Body of pancreas (tissue), 4 donors: ENCODE measurements around the gene CCDC47. TPM values are rescaled to one million over a fixed set of nuclear protein-coding genes. Genes with fewer than 3 reads are reported as not detected.

ENCODE experiments used
- ATAC-seq: fragments of 150-250 bp; one replicate; pipeline ENCODE4 v1.9.1; 2016
- DNase-seq, 4 donors: peaks; one replicate each; pipeline ENCODE4 v3.0.0-alpha.2; 2019
- H3K27ac ChIP-seq, 4 donors: fragments of 200-600 bp; sonication (generic); 1 replicate in 3 of 4; 2 replicates in 1 of 4; pipeline versions ENCODE4 v1.5.1 to v1.6.1; 2016 to 2019; ENCODE audit warnings: mild to moderate bottlenecking in 1 of 4, mixed read lengths in 1 of 4, moderate library complexity in 1 of 4
- H3K27me3 ChIP-seq, 2 donors: fragments of 200-600 bp; sonication (generic); one replicate each; pipeline ENCODE4 v1.6.0; 2016; ENCODE audit warnings: mild to moderate bottlenecking in 1 of 2
- H3K36me3 ChIP-seq, 2 donors: fragments of 200-600 bp; sonication (generic); replicated peaks in 1 of 2; 2 replicates each; pipeline ENCODE4 v1.5.1; 2016; ENCODE audit warnings: low read depth in 2 of 2; ENCODE audit not compliant: insufficient read depth in 1 of 2
- H3K4me1 ChIP-seq: fragments of 200-600 bp; sonication (generic); one replicate; pipeline ENCODE4 v1.6.0; 2016
- H3K4me3 ChIP-seq, 2 donors: fragments of 200-600 bp; sonication (generic); 1 replicate in 1 of 2; 2 replicates in 1 of 2; pipeline ENCODE4 v1.5.1; 2016 to 2019
- H3K9me3 ChIP-seq, 3 donors: fragments of 200-600 bp; sonication (generic); 1 replicate in 2 of 3; 2 replicates in 1 of 3; pipeline ENCODE4 v1.5.1; 2016
- POLR2A ChIP-seq, 3 donors: fragments of 450-650 bp; IDR thresholded peaks; one replicate each; pipeline ENCODE4 v1.6.1; 2016; ENCODE audit warnings: antibody characterized with exemption in 3 of 3, mild to moderate bottlenecking in 2 of 3
- WGBS, 2 donors: methylation state at CpG; one replicate each; pipeline ENCODE4 v1.1.5; 2017; 5-methylcytosine and 5-hydroxymethylcytosine counted together
- intact Hi-C: fragments of 100-400 bp; cut with DNase I; formaldehyde crosslinking; loops from one replicate; pipeline ENCODE4 v1.15.1; 2023
- total RNA-seq, 2 donors: library from RNA; depleted of rRNA; stranded (reverse); fragments of >200 nt; gene quantifications; one replicate each; pipeline ENCODE4 v1.1.0, GENCODE V29; 2016
- TF ChIP-seq, protein P1 (sequence below), 7 experiments: fragments of 450-650 bp in 4 of 7; fragments of 200-600 bp in 3 of 7; sonication (generic) in 3 of 7; IDR thresholded peaks; one replicate each; pipeline ENCODE4 v1.5.1; 2016 to 2019; ENCODE audit warnings: antibody characterized with exemption in 7 of 7

CCDC47 gene
- total RNA-seq, 2 donors from 2014 or later = 42.2 to 56.8 TPM

DNA sequence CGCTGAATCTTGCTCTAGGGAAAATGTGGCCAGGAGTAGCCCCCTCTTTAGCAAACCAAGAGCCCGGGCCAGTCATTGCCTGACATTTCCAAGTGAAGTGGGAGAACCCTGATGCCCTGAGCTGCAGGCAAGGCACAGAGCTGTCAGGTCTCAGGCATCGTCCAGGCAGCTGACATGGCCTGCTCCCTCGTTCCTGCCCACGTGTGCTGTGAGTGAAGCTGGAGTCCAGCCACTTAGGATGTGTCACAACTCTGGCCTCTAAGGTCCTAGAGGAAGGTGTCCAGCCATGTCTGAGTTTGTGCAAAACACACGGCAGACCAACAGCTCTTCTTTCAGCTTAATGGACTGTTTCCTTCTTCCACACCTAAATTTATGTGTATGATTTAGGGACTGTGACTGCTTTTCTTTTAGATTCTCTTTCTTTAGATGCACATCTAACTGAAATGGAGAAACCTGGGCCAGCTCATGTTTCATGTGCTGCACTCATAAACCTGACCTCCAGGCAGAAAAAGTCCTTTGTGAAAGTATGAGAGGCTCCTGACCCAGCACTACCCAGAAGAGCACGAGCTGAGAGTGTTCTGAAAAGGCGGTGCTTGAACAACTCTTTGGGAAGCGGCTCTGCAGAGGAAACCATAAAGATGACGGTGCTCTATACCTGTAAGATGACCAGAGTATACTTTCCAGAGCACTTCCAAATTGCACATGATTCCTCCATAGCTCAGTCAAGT lies 58.7 kb downstream of the CCDC47 start:
- peaks cover 0 to 7% of the 10 kb centered on the region in 2 donors for H3K36me3 ChIP-seq
- DNase-seq (peak in 1 of 4 donors; percentile 42), ATAC-seq (no peak)
- peaks cover 11% of the 10 kb centered on the region for H3K4me1 ChIP-seq
- 77 to 80% methylated on average over 9 to 10 of the region's 10 CpGs for WGBS, 2 donors
- no peaks in the 10 kb centered on the region for H3K9me3 ChIP-seq
- H3K27ac ChIP-seq = no peak overlapping the region
- H3K27me3 ChIP-seq = no peaks in the 10 kb centered on the region
- intact Hi-C loops = no loop called here
- TF ChIP-seq, protein P1, sequence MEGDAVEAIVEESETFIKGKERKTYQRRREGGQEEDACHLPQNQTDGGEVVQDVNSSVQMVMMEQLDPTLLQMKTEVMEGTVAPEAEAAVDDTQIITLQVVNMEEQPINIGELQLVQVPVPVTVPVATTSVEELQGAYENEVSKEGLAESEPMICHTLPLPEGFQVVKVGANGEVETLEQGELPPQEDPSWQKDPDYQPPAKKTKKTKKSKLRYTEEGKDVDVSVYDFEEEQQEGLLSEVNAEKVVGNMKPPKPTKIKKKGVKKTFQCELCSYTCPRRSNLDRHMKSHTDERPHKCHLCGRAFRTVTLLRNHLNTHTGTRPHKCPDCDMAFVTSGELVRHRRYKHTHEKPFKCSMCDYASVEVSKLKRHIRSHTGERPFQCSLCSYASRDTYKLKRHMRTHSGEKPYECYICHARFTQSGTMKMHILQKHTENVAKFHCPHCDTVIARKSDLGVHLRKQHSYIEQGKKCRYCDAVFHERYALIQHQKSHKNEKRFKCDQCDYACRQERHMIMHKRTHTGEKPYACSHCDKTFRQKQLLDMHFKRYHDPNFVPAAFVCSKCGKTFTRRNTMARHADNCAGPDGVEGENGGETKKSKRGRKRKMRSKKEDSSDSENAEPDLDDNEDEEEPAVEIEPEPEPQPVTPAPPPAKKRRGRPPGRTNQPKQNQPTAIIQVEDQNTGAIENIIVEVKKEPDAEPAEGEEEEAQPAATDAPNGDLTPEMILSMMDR (IDR thresholded peaks at IDR 0.05) = no peak
- TF ChIP-seq POLR2A (IDR thresholded peaks at IDR 0.05) = no peak
- H3K4me3 ChIP-seq = no peak overlapping the region

DNA sequence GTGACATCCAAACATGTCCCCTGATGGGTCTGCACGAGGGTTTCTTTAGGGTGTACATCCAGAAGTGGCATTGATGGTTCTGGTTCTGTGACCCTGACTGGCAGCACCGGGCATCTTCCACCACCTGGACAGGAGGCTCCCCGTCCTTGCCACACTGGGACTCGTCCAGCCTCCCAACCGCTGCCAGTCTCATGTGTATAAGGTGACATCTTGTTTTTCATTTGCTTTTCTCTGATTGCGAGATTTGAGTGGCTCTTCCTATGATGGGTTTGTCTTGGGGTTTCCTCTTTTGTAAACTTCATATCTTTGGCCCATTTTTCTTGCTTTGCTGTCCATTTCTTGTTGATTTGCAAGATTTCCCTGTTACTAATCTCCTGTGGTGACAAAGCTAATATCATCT lies 64.3 kb downstream of the CCDC47 start:
- Histone ChIP-seq H3K9me3 (no peaks in the 10 kb centered on the region), H3K4me3 (no peak overlapping the region), H3K27me3 (no peaks in the 10 kb centered on the region), H3K4me1 (peaks cover 17% of the 10 kb centered on the region), H3K36me3 (peaks cover 0 to 12% of the 10 kb centered on the region in 2 donors), H3K27ac (peak overlapping the region in 2 of 4 donors; percentile 63 to 83)
- ATAC-seq = no peak
- 90 to 96% methylated on average over 6 of the region's 6 CpGs for WGBS, 2 donors
- no peak for DNase-seq
- intact Hi-C loops = no loop called here
- TF ChIP-seq, protein P1 (IDR thresholded peaks at IDR 0.05) = no peak
- TF ChIP-seq POLR2A (IDR thresholded peaks at IDR 0.05) = no peak

DNA sequence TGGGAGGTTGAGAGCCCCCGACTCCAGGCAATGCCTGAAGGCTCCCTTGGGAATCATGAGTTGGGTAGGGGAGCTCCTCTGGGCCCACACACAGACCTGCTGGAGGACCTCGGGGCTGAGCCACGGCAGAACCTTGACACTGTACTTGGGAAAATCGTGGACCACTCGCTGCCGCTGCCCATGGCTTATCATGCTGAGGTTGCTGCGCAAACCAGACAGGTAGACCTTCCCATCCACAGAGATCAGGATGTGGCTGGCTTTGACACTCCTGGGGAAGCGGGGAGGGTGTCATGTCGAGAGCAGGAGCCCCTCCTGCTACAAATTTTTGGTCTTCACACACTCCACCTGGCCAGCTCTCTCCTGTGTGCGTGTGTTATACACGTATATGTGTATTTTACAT lies 66.2 kb downstream of the CCDC47 start:
- no peak for ATAC-seq

DNA sequence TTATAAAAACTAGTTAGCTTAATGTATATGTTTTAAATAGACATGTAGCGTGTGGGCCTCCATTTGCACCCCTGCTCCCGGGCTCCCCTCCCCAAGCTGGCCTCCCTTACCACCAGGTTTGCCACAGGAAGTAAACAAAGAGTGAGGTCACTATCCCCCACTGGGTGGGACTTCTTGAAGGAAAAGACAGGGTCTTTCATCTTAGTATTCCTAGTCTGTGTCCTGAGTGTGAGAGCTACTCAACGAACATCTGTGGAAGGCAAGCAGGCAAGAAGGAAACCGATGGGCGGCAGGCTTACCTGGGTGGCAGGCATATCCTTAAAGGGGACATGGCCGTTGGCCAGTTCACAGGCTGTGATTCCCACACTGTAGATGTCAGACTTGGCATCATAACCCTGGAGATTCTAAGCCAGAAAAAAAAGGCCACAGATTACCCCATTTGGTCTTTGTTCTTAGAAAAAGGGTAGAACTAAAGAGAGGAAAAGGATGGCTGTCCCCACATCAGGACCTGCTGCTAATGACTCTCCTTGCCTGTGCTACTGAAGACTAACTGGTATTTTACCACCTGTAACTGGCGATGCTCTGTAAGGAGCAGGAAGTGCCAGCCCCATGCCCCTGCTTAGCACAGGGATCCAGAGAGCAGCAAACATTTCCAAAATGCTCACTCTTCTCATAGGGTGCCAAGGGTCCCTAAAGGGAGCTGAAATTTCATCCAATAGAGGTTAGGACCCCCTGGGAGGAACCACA lies 66.9 kb downstream of the CCDC47 start:
- Histone ChIP-seq H3K27ac (no peak overlapping the region), H3K36me3 (peaks cover 0 to 8% of the 10 kb centered on the region in 2 donors), H3K4me1 (peaks cover 17% of the 10 kb centered on the region), H3K4me3 (no peak overlapping the region), H3K9me3 (no peaks in the 10 kb centered on the region), H3K27me3 (no peaks in the 10 kb centered on the region)
- TF ChIP-seq POLR2A (IDR thresholded peaks at IDR 0.05) = no peak
- TF ChIP-seq, protein P1 (IDR thresholded peaks at IDR 0.05) = no peak
- 81 to 85% methylated on average over 7 of the region's 7 CpGs for WGBS, 2 donors
- ATAC-seq = no peak
- no peak for DNase-seq
- intact Hi-C loops = no loop called here

More for the DNA sequence above, 66.2 kb downstream of the CCDC47 start:
- Histone ChIP-seq H3K27ac (no peak overlapping the region), H3K4me3 (no peak overlapping the region), H3K9me3 (no peaks in the 10 kb centered on the region), H3K36me3 (peaks cover 0 to 8% of the 10 kb centered on the region in 2 donors), H3K27me3 (no peaks in the 10 kb centered on the region), H3K4me1 (peaks cover 17% of the 10 kb centered on the region)
- intact Hi-C loops = no loop called here
- no peak for DNase-seq
- no peak for TF ChIP-seq POLR2A (IDR thresholded peaks at IDR 0.05)
- TF ChIP-seq, protein P1 (IDR thresholded peaks at IDR 0.05) = no peak
- WGBS, 2 donors = 95 to 98% methylated on average over 6 to 8 of the region's 11 CpGs
